Liver (tissue), 9 donors: ENCODE results near the gene CABP4. TPM values are rescaled to one million over a fixed set of nuclear protein-coding genes. Genes with fewer than 3 reads are reported as not detected.
A peak's percentile ranks its signal among the peaks of the same experiment; 100 is the strongest.

Experiments
- DNase-seq: peaks from one replicate; pipeline ENCODE4 v3.0.0-alpha.2; 2017; ENCODE audit warnings: low spot score
- H3K27ac ChIP-seq, 2 donors: one replicate each; pipeline ENCODE4 v1.7.0; 2013; ENCODE audit warnings: inconsistent platforms in 2 of 2, low read length in 2 of 2, control low read depth in 1 of 2, low read depth in 1 of 2, mild to moderate bottlenecking in 1 of 2
- H3K27me3 ChIP-seq, 4 donors: one replicate each; pipeline versions ENCODE4 v1.6.1 to v1.7.0; 2013; ENCODE audit warnings: low read length in 3 of 4, inconsistent platforms in 1 of 4, mild to moderate bottlenecking in 1 of 4, moderate library complexity in 1 of 4; ENCODE audit not compliant: control insufficient read depth in 4 of 4, insufficient read depth in 4 of 4
- H3K36me3 ChIP-seq, 4 donors: one replicate each; pipeline versions ENCODE4 v1.6.1 to v1.7.0; 2013; ENCODE audit warnings: low read length in 3 of 4, mild to moderate bottlenecking in 3 of 4, low read depth in 1 of 4, moderate library complexity in 1 of 4; ENCODE audit not compliant: control insufficient read depth in 4 of 4, insufficient read depth in 3 of 4
- H3K4me1 ChIP-seq, 4 donors: one replicate each; pipeline versions ENCODE4 v1.6.1 to v1.7.0; 2013; ENCODE audit warnings: low read length in 3 of 4, mild to moderate bottlenecking in 3 of 4, moderate library complexity in 1 of 4; ENCODE audit not compliant: control insufficient read depth in 4 of 4, insufficient read depth in 4 of 4
- H3K4me3 ChIP-seq, 3 donors: one replicate each; pipeline versions ENCODE4 v1.6.1 to v1.7.0; 2013; ENCODE audit warnings: low read length in 3 of 3, control low read depth in 1 of 3, low read depth in 1 of 3, mild to moderate bottlenecking in 1 of 3
- H3K9ac ChIP-seq, 2 donors: one replicate each; pipeline ENCODE4 v1.7.0; 2013; ENCODE audit warnings: low read length in 2 of 2, mild to moderate bottlenecking in 2 of 2, moderate library complexity in 2 of 2, control low read depth in 1 of 2, low read depth in 1 of 2
- H3K9me3 ChIP-seq, 4 donors: one replicate each; pipeline versions ENCODE4 v1.6.1 to v1.7.0; 2013; ENCODE audit warnings: low read length in 3 of 4; ENCODE audit not compliant: control insufficient read depth in 4 of 4
- EGR1 ChIP-seq, 2 donors: IDR thresholded peaks; 2 replicates each; pipeline ENCODE4 v1.6.1; 2016 to 2018; ENCODE audit warnings: antibody characterized with exemption in 2 of 2, low read depth in 2 of 2
- FOXA1 ChIP-seq: IDR thresholded peaks from 2 replicates; pipeline ENCODE4 v1.6.1; 2016; ENCODE audit warnings: antibody characterized with exemption
- FOXA2 ChIP-seq: IDR thresholded peaks from 2 replicates; pipeline ENCODE4 v1.6.1; 2016; ENCODE audit warnings: antibody characterized with exemption
- GABPA ChIP-seq, 2 donors: IDR thresholded peaks in 1 of 2; conservative IDR thresholded peaks in 1 of 2; 2 replicates each; pipeline ENCODE4 v1.6.1; 2016; ENCODE audit warnings: antibody characterized with exemption in 2 of 2, mild to moderate bottlenecking in 1 of 2, moderate library complexity in 1 of 2
- HNF4G ChIP-seq: IDR thresholded peaks from 2 replicates; pipeline ENCODE4 v1.6.1; 2016; ENCODE audit warnings: antibody characterized with exemption
- JUND ChIP-seq, 2 donors: IDR thresholded peaks; 2 replicates each; pipeline ENCODE4 v1.6.1; 2016; ENCODE audit warnings: antibody characterized with exemption in 2 of 2
- NR2F2 ChIP-seq: IDR thresholded peaks from 2 replicates; pipeline ENCODE4 v1.6.1; 2016; ENCODE audit warnings: antibody characterized with exemption
- RAD21 ChIP-seq, 2 donors: IDR thresholded peaks; 2 replicates each; pipeline ENCODE4 v1.6.1; 2016; ENCODE audit warnings: antibody characterized with exemption in 2 of 2, mild to moderate bottlenecking in 2 of 2
- RXRA ChIP-seq, 2 donors: IDR thresholded peaks; 2 replicates each; pipeline ENCODE4 v1.6.1; 2017 to 2018; ENCODE audit warnings: antibody characterized with exemption in 2 of 2, mild to moderate bottlenecking in 1 of 2
- SP1 ChIP-seq: IDR thresholded peaks from 2 replicates; pipeline ENCODE4 v1.6.1; 2018; ENCODE audit warnings: antibody characterized with exemption, mild to moderate bottlenecking
- TAF1 ChIP-seq: conservative IDR thresholded peaks from 2 replicates; pipeline ENCODE4 v1.6.1; 2016; ENCODE audit warnings: antibody characterized with exemption, mild to moderate bottlenecking
- YY1 ChIP-seq: IDR thresholded peaks from 2 replicates; pipeline ENCODE4 v1.6.1; 2016; ENCODE audit warnings: antibody characterized with exemption, mild to moderate bottlenecking
- WGBS: extraction: QIAGEN DNeasy Blood & Tissue Kit; methylation state at CpG from one replicate; pipeline ENCODE4 v1.1.7; 2013; 5-methylcytosine and 5-hydroxymethylcytosine counted together
- polyA plus RNA-seq, 2 donors: library from polyadenylated mRNA; stranded (reverse) in 1 of 2; unstranded in 1 of 2; fragments of 200-250 nt in 1 of 2; fragments of >200 nt in 1 of 2; fragmentation: Nextera tagmentation in 1 of 2; extraction: Ambion mirVana in 1 of 2; gene quantifications; one replicate each; pipeline versions ENCODE4 v1.2.1 to v1.2.3, GENCODE V29; 2013 to 2015
- total RNA-seq, 2 donors: library from RNA; depleted of rRNA; stranded (reverse); fragments of >200 nt; gene quantifications; one replicate each; pipeline ENCODE4 v1.2.3, GENCODE V29; 2014
- TF ChIP-seq, protein P1 (sequence below): IDR thresholded peaks from 2 replicates; pipeline ENCODE4 v1.6.1; 2016; ENCODE audit warnings: antibody characterized with exemption
- TF ChIP-seq, protein P2 (sequence below): IDR thresholded peaks from 2 replicates; pipeline ENCODE4 v1.6.1; 2016; ENCODE audit warnings: antibody characterized with exemption, mild to moderate bottlenecking
- TF ChIP-seq, protein P3 (sequence below): IDR thresholded peaks from 2 replicates; pipeline ENCODE4 v1.6.1; 2016; ENCODE audit warnings: antibody characterized with exemption
- TF ChIP-seq, protein P4 (sequence below): IDR thresholded peaks from 2 replicates; pipeline ENCODE4 v1.6.1; 2016; ENCODE audit warnings: antibody characterized with exemption
- donor health status: healthy.
- donor health status: healthy.
- donor health status: healthy.
- donor health status: healthy.
- donor health status: healthy.

The CABP4 gene
- total and polyA plus RNA-seq, 4 donors: 0.85 to 2.9 (median 1.6) TPM

DNA sequence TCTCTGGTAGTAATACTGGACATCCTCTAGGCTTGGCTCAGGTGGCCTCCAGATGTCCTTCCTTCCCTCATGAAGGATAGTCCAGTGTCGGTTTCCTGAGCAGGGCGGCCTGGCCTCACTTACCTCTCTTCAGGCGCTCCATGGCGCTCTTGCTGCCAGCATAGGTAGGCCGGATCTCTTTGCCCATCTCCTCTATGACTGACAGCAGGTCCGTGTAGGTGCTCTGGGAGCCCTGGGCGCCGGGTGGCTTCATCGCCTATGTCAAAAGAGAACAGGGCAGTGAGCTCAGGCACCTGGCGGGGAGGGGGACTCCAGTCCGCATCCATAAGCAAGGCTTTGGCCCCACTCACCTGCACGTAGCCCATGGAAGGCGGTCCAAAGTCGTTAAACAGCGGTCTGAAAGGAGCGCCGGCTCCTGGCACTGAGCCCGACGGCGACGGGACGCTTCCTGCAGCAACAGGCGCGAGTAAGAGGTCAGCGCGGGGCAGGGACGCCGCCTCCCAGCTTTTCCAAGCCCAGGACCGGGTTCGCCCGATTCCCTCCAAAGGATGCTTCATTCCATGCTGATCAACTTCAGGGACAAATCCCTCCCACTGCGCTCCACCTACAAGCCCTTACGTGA lies 52.2 kb downstream of the CABP4 start:
- no peak for DNase-seq
- Histone ChIP-seq H3K4me1 (peaks cover 8 to 44% (median 26%) of the 10 kb centered on the region in 4 donors), H3K27ac (peak overlapping the region; percentile 96 to 100), H3K4me3 (peak overlapping the region; percentile 78 to 95 (median 84)), H3K9ac (peak overlapping the region; percentile 57 to 72), H3K36me3 (no peaks in the 10 kb centered on the region), H3K9me3 (no peaks in the 10 kb centered on the region), H3K27me3 (no peaks in the 10 kb centered on the region)
- no peak for TF ChIP-seq GABPA (IDR thresholded peaks at IDR 0.05 in 1 of 2, conservative IDR thresholded peaks at IDR 0.05 in 1 of 2)
- peak; percentile 37 for TF ChIP-seq HNF4G
- TF ChIP-seq FOXA1: no peak
- TF ChIP-seq, protein P1, sequence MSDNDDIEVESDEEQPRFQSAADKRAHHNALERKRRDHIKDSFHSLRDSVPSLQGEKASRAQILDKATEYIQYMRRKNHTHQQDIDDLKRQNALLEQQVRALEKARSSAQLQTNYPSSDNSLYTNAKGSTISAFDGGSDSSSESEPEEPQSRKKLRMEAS: no peak
- peak in 1 of 2 donors; percentile 30 for TF ChIP-seq RAD21 (IDR thresholded peaks at IDR 0.05)
- TF ChIP-seq, protein P2, sequence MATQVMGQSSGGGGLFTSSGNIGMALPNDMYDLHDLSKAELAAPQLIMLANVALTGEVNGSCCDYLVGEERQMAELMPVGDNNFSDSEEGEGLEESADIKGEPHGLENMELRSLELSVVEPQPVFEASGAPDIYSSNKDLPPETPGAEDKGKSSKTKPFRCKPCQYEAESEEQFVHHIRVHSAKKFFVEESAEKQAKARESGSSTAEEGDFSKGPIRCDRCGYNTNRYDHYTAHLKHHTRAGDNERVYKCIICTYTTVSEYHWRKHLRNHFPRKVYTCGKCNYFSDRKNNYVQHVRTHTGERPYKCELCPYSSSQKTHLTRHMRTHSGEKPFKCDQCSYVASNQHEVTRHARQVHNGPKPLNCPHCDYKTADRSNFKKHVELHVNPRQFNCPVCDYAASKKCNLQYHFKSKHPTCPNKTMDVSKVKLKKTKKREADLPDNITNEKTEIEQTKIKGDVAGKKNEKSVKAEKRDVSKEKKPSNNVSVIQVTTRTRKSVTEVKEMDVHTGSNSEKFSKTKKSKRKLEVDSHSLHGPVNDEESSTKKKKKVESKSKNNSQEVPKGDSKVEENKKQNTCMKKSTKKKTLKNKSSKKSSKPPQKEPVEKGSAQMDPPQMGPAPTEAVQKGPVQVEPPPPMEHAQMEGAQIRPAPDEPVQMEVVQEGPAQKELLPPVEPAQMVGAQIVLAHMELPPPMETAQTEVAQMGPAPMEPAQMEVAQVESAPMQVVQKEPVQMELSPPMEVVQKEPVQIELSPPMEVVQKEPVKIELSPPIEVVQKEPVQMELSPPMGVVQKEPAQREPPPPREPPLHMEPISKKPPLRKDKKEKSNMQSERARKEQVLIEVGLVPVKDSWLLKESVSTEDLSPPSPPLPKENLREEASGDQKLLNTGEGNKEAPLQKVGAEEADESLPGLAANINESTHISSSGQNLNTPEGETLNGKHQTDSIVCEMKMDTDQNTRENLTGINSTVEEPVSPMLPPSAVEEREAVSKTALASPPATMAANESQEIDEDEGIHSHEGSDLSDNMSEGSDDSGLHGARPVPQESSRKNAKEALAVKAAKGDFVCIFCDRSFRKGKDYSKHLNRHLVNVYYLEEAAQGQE: no peak
- WGBS: 12% methylated on average over 33 of the region's 33 CpGs

DNA sequence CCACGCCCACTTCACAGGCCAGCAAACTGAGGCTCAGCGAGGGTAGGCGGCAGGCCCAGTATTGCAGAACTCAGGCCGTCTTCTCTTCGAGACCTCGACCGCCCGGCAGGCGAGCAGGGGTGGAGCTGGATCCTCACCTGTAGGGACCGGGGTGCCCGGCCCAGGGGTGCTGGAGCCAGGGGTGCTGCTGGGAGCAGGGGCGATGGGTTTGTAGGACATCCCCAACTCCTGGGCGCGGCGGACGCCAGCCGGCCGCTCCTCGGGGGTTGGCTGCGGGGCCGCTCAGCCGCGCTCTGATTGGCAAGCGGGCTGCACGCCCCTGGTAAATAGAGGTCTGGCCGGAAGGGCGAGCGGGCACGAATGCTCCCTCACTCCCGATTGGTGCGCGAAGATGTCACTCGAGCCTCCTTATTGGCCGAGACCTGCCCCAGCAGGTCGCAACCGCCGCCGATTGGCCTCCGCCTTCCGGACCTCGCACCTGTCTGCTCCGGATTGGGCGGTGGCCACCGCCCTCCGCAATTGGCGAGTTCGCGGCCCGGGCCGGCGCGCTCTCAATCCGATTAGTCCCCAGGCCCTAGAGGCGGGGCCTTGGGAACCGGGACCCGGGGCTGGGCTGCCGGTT lies 52.8 kb downstream of the CABP4 start, which contains the start of gene CDK2AP2:
Gene CDK2AP2, minus strand, starts transcription at position 299 of the 622 bp plus-strand sequence. Its CDS starts 80 bp downstream, at position 219.
- peaks cover 8 to 44% (median 26%) of the 10 kb centered on the region in 4 donors for H3K4me1 ChIP-seq
- DNase-seq: peak; percentile 97

More for the DNA sequence above, 52.8 kb downstream of the CABP4 start, which contains the start of gene CDK2AP2:
- WGBS: under 1% methylated on average over 57 of the region's 57 CpGs
- H3K9ac ChIP-seq: peak within 1 kb of the TSS; percentile 57 to 92
- peak; percentile 72 for TF ChIP-seq TAF1
- peak; percentile 99 for TF ChIP-seq SP1
- peak; percentile 28 for TF ChIP-seq FOXA1
- peak; percentile 70 for TF ChIP-seq FOXA2
- no peak for TF ChIP-seq EGR1 (IDR thresholded peaks at IDR 0.05; ENCODE audit: low read depth in 2 of 2)
- peak; percentile 1 for TF ChIP-seq HNF4G
- TF ChIP-seq GABPA (IDR thresholded peaks at IDR 0.05 in 1 of 2, conservative IDR thresholded peaks at IDR 0.05 in 1 of 2): peak in 1 of 2 donors; percentile 83
- TF ChIP-seq YY1: peak; percentile 33
- TF ChIP-seq, protein P2: peak; percentile 88
- TF ChIP-seq, protein P3, sequence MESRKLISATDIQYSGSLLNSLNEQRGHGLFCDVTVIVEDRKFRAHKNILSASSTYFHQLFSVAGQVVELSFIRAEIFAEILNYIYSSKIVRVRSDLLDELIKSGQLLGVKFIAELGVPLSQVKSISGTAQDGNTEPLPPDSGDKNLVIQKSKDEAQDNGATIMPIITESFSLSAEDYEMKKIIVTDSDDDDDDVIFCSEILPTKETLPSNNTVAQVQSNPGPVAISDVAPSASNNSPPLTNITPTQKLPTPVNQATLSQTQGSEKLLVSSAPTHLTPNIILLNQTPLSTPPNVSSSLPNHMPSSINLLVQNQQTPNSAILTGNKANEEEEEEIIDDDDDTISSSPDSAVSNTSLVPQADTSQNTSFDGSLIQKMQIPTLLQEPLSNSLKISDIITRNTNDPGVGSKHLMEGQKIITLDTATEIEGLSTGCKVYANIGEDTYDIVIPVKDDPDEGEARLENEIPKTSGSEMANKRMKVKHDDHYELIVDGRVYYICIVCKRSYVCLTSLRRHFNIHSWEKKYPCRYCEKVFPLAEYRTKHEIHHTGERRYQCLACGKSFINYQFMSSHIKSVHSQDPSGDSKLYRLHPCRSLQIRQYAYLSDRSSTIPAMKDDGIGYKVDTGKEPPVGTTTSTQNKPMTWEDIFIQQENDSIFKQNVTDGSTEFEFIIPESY: no peak
- TF ChIP-seq, protein P1: peak; percentile 47
- TF ChIP-seq JUND (IDR thresholded peaks at IDR 0.05): no peak
- TF ChIP-seq NR2F2: peak; percentile 27
- TF ChIP-seq, protein P4, sequence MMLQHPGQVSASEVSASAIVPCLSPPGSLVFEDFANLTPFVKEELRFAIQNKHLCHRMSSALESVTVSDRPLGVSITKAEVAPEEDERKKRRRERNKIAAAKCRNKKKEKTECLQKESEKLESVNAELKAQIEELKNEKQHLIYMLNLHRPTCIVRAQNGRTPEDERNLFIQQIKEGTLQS: no peak
- peak in 1 of 2 donors; percentile 35 for TF ChIP-seq RXRA (IDR thresholded peaks at IDR 0.05)
- H3K27ac ChIP-seq: peak within 1 kb of the TSS; percentile 96 to 100
- H3K9me3 ChIP-seq: no peaks in the 10 kb centered on the region
- no peaks in the 10 kb centered on the region for H3K36me3 ChIP-seq
- peak within 1 kb of the TSS; percentile 80 to 95 (median 84) for H3K4me3 ChIP-seq
- H3K27me3 ChIP-seq: no peaks in the 10 kb centered on the region
